HG03439 (cell line): ENCODE results near the gene PARD3.
"Not testable (repeated sequence)": the region's sequence is repeated elsewhere in the genome, so short reads cannot be mapped to it uniquely, and the experiment has no call there.

Experiments
- ATAC-seq: cut with Tn5 transposase; IDR thresholded peaks from one replicate; pipeline ENCODE4 v1.9.1; 2021; ENCODE audit warnings: mild to moderate bottlenecking, moderate library complexity; ENCODE audit not compliant: unreplicated experiment

PARD3 gene

GRCh38 chr10:34768972-34769330 is 46.1 kb downstream of the PARD3 start:
- ATAC-seq = no peak

GRCh38 chr10:34768261-34768971 is 46.7 kb downstream of the PARD3 start:
- no peak for ATAC-seq

GRCh38 chr10:34766811-34767494 is 48.1 kb downstream of the PARD3 start:
- no peak for ATAC-seq

GRCh38 chr10:34766266-34766600 is 48.9 kb downstream of the PARD3 start:
- ATAC-seq = no peak

- ATAC-seq = no peak
Measured at GRCh38 chr10:34764472-34764946, 50.6 kb downstream of the PARD3 start.

- ATAC-seq = no peak
Measured at GRCh38 chr10:34762603-34763299, 52.3 kb downstream of the PARD3 start.

- no peak for ATAC-seq
Measured at GRCh38 chr10:34762156-34762555, 52.9 kb downstream of the PARD3 start.

- ATAC-seq = no peak
Measured at GRCh38 chr10:34761453-34761852, 53.6 kb downstream of the PARD3 start.

GRCh38 chr10:34760606-34761005 is 54.5 kb downstream of the PARD3 start:
- no peak for ATAC-seq

- no peak for ATAC-seq
Measured at GRCh38 chr10:34759837-34760215, 55.3 kb downstream of the PARD3 start.

- no peak for ATAC-seq
Measured at GRCh38 chr10:34759161-34759836, 55.8 kb downstream of the PARD3 start.

- peak; percentile 50 for ATAC-seq
Measured at GRCh38 chr10:34758447-34758996, 56.6 kb downstream of the PARD3 start.

- no peak for ATAC-seq
Measured at GRCh38 chr10:34757933-34758332, 57.2 kb downstream of the PARD3 start.

GRCh38 chr10:34757181-34757580 is 57.9 kb downstream of the PARD3 start:
- not testable (repeated sequence) for ATAC-seq

- no peak for ATAC-seq
Measured at GRCh38 chr10:34756584-34756983, 58.5 kb downstream of the PARD3 start.

GRCh38 chr10:34753014-34753757 is 61.9 kb downstream of the PARD3 start:
- no peak for ATAC-seq

GRCh38 chr10:34751272-34751671 is 63.8 kb downstream of the PARD3 start:
- ATAC-seq = no peak

- ATAC-seq = not testable (repeated sequence)
Measured at GRCh38 chr10:34750795-34751194, 64.3 kb downstream of the PARD3 start.

- ATAC-seq = no peak
Measured at GRCh38 chr10:34748767-34749166, 66.3 kb downstream of the PARD3 start.

- no peak for ATAC-seq
Measured at GRCh38 chr10:34748357-34748756, 66.7 kb downstream of the PARD3 start.
